ENCODE data around the gene CRB2.
"Not testable (repeated sequence)": the region's sequence is repeated elsewhere in the genome, so short reads cannot be mapped to it uniquely, and the experiment has no call there.

The CRB2 gene

DNA sequence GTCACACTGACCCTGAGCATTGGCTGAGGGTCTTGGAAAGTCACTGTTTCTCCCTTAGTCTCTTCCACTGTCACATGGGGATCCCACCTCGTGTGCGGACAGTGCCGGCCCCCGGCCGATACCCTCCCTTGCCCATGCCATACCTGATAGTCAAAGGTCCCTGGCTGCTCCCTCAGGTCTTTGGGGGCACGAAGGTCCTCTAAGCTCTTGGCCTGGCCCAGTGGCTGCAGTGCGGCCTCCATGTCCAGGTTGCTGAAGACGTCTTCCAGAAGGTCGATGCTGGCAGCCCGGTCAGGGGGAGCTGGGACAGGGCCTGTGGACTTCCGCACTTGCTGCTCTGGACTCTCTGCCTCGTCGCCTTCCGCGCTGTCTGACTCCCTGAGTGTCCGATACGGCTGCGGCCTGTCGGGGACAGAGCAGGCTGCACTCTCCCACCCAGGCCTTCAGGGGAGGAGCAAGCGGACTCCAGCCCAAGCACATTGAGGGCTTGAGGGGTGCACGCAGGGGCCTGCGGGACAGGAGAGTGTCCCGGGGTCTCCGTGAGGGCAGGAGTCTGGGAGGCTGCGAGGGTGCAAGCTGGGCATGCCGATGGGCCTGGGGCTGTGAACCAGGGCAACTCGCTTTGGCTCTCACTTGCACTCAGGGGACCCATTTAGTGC, 27.6 kb downstream of the CRB2 start:
- DNase-seq: no peak

DNA sequence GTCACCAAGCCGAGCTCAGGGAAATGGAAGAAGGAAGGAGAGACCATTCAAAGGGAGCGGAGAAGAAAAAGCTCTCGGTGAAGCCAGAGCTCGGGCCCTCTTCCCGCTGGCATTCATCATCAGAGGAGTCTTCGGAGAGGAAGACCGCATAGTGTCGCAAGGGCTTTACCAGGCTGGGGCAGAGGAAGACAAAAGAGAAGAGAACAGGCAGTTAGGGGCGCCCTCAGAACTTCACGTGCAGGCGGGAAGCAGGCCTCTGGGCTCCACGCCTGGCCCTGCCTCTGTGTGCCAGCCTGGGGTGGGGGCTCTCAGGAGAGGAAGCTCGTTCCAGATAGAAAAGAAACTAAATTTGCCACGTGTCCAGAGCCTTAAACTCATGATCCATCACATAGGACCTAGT, 31.7 kb downstream of the CRB2 start:
- DNase-seq: no peak

GRCh38 chr9:123389070-123389469, 33.1 kb downstream of the CRB2 start:
- no peak for DNase-seq

DNA sequence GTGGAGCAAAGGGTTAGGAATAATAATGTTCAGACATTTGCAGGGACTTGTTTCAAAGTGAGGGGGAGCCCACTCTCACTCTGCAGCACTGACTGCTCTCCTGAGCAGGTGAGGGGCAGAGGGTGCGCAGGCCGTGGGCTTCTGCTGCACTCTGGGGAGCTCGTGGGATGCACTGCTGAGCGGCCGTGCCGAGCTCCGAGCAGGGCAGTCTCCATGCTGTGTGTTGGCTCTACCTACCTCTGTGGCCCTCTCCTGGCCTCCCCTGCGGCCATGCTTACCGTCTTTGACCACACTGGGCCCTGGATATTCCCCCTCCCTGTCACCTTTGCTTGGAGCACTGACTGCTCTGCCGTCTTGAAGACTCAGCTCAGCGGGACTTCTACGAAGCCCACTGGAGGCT, 33.7 kb downstream of the CRB2 start:
- peak; percentile 54 for DNase-seq

DNA sequence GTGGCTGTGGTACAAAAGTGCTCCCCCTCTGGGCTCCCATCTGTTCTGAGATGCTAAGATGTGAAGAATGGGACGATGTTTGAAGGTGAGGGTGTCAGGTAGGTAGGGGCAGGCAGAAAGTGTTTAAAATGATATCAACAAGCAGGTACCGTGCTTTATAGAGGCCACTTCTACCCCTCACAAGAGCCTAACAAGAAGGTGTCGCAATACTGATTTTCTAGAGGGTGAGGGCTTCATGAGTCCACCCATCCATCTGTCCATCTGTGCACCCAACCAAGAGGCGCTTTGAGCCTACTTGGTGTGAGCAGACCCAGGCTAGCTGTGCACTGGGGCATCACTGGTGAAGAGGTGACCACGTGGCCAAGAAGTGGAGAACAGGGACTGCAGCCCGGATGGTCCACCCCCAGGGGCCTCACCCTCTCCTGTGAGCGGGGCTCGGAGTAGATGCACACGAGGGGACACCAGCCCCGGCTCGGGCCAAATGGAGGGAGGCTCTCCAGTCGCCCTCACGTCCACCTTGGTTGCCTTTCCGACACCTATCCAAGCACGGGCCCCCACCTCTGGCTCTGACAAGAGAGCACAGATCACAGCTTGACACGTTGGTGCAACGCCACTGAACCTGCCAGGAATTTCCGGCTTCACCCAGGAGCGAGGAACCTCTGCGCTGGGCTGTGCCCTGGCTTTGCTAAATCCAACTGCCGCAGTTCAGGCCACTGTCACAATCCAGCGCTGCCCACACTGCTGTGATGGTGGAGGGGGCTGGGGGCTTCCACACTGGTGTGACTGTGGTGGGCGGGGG, 34.5 kb downstream of the CRB2 start:
- DNase-seq: no peak

DNA sequence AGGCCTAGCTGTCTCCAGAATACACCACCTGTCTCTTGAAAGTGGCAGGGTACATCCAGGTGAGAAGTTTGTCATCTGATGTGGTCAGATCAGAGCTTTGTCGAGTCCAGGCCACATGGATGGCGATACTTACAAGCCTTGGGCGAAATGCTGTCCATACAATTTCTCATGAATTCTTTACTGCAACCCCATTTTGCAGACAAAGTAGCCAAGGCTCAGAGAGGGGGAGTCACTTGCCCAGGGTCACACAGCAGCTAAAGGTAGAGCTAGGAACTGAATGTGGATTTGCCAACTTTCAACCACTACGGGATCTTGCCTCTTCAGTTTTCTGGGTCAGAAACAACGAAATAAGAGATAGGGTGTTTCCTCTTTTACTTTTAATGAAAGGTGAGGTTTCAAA, 35.2 kb downstream of the CRB2 start:
- no peak for DNase-seq

DNA sequence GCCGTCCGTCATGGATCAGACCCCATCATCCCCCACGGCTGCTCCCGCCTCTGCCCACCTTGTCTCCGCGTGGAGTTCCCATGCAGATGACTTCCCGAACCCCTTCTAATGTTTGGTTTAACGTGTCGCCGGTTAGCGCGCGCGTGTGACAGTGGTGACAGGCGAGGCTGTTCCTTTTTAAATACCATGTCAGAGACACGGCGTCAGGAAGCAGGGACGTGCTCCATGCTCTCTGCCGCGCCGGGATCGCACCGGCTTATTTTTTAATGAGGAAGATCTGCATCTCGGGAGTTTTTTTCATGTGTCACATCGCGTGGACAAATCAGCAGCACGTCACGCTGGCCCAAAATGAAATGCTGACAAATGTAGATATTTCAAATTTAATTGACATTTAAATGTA, 35.9 kb downstream of the CRB2 start:
- no peak for DNase-seq

DNA sequence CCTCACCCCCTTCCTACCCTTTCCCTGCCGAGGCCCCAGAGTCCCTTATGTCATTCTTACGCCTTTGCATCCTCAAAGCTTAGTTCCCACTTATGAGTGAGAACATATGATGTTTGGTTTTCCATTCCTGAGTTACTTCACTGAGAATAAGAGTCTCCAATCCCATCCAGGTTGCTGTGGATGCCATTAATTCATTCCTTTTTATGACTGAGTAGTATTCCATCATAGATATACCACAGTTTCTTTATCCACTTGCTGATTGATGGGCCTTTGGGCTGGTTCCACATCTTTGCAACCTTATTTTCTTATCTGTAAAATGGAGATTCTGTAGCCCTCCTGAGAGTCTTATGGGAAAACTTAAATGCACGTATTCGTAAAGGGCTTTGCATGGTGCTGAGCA, 36.8 kb downstream of the CRB2 start:
- no peak for DNase-seq

GRCh38 chr9:123394291-123395235, 38.6 kb downstream of the CRB2 start:
- DNase-seq: no peak

- DNase-seq: no peak
These were observed 39.3 kb downstream of the CRB2 start for GRCh38 chr9:123395276-123395688.

- DNase-seq: no peak
These were observed 39.9 kb downstream of the CRB2 start for GRCh38 chr9:123395689-123396511.

DNA sequence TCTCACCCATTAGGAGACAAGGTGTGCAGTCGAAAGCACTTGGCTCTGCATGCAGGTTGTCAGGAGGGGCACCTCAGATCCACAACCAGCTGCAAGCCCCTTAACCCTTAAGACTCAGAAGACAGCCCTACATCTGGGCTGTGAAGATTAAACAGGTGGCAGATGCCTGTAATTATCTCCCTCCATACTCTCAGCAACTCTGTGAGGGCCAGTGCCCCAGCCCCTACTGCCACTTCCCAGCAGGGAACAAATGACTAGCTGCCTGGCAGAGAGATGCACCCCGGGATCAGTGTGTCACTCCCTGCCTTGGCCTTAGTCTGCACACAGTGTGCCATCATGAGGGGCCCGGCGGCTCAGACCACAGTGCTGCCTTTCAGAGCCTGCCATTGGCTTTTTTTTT, 42.0 kb downstream of the CRB2 start:
- no peak for DNase-seq

DNA sequence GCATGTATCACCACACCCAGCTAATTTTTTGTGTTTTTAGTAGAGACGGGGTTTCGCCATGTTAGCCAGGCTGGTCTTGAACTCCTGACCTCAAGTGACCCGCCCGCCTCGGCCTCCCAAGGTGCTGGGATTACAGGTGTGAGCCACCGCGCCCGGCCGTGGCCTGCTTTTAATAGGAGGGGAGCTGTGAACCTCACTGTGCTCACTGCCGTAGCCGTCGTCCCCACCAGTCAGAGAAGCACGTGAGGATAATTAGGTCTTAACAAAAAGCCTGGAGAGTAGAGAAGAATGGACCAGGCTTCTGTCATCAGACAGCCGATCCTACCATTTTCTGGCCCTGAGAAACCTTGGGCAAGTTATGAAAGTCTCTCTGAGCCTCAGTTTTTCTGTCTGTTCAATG, 42.9 kb downstream of the CRB2 start:
- DNase-seq: not testable (repeated sequence)

DNA sequence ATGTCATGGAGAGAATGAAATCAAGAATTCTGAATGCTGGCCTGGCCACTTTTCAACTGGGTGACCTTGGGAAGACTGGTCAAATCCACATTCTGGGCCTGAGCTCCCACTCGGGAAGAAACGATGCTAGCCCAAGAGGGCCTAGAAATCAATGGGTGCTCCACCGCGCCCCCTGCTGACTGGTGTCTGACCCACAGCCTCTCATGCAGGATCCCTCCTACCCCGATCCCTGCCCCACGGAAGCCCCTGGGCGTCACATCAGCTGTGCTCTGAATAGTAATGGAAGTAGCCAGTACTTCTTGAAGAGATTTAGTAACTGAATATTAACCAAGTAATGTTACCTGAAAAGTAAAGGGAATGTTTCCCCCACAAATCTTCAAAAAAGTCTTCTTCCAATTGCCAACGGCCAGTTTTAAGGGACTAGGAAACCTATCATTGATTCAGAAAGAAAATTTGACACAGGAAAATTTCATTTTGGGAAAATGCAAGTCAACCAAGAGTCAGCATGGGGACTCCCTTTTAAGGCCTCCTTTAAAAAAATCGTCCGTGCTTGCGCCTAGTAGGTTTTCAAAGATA, 43.9 kb downstream of the CRB2 start:
- DNase-seq: no peak

DNA sequence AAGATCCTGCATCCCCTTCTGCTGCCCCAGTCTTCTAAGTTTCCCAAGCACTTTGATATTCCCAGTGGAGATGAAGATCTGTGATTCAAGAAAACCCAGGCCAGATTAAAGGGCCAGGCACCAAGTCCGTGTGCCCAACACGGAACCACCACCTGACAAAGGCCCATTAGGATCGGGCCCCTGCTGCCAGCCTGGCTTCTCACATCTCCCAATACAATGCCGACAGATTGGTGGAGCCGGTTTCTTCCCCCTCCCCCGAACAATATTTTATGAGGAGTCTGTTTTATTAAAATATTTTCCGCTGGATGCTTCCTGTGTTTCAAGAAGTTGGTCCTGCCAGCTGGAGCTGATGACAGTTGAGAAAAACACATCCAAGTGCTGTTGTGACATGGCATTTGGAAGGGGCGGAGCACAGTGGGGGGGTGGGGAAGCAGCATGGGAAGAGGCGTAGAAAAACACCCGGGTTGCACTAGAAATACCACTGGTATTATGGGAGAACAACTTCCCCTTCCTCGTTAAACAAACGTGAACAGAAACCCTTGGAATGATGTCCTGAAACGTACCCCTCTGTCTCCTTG, 45.0 kb downstream of the CRB2 start:
- no peak for DNase-seq

- no peak for DNase-seq
These were observed 46.0 kb downstream of the CRB2 start for GRCh38 chr9:123401879-123402513.

- DNase-seq: no peak
These were observed 47.0 kb downstream of the CRB2 start for GRCh38 chr9:123402981-123403509.

- no peak for DNase-seq
These were observed 50.0 kb downstream of the CRB2 start for GRCh38 chr9:123406016-123406415.

- no peak for DNase-seq
These were observed 50.8 kb downstream of the CRB2 start for GRCh38 chr9:123406691-123407216.

- no peak for DNase-seq
These were observed 51.3 kb downstream of the CRB2 start for GRCh38 chr9:123407217-123407851.
